HG02981 (cell line): Measurements from ENCODE around the gene CACNA2D1.
"Not testable (repeated sequence)": the region's sequence is repeated elsewhere in the genome, so short reads cannot be mapped to it uniquely, and the experiment has no call there.

ENCODE experiments used
- ATAC-seq: cut with Tn5 transposase; IDR thresholded peaks from one replicate; pipeline ENCODE4 v1.9.1; 2021; ENCODE audit warnings: mild to moderate bottlenecking, moderate library complexity; ENCODE audit not compliant: unreplicated experiment

Gene CACNA2D1

DNA sequence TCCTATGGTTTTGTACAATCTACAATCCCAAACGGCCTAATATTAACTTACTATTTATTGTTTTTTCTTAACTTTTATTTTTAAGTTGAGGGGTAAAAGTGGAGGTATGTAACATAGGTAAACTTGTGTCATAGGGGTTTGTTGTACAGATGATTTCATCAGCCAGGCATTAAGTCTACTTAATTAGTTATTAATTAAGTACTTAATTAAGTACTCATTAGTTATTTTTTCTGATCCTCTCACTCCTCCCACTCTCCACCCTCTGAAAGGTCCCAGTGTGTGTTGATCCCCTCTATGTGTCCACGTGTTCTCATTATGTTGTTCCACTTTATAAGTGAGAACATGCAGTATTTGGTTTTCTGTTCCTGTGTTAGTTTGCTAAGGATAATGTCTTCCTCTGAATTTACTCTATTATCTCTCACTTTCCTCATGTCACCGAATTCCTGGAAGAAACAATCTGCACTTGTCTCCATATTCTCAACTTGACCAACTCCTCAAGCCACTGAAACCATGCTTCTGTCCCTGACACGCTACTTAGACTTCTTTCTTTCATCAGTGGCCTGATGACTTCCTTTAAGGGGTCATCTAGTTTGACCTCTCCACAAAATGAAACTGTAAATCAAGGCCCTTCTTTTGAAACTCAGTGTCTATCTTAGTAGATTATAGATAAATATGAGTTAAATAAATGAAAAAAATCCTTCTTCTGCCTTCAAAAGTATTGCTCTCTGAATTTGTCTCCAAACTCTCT lies 9.1 kb downstream of the CACNA2D1 start:
- ATAC-seq = no peak

DNA sequence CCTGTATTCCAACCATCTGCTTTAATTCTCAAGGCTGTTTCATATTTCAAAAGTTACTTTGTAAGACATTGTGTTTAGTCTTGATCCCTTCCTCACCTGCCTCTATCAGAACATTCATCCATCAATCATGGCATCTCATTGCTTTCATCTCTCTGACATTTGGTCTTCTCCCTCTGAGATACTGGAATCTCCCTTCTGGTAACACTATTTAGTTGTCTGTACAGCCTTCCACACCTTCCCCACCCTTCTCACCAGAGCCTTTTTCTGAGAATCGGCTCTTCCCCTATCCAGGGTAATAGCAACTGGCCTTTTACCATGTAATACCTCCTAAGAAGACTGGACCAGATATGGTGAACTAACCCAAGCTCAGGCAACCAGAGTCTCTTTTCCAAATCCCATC lies 10.1 kb downstream of the CACNA2D1 start:
- no peak for ATAC-seq

DNA sequence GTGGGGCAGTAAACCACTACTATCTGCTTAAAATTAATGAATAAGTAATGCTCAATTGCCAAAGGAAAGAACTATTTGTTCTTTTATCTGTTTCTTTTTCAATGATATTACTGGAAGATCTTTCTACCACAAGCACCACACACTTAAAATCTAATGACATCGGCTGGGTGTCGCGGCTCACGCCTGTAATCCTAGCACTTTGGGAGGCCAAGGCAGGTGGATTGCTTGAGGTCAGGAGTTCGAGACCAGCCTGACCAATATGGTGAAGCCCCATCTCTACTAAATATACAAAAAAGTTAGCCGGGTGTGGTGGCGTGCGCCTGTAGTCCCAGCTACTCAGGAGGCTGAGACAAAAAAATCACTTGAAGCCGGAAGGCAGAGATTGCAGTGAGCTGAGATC lies 10.8 kb downstream of the CACNA2D1 start:
- ATAC-seq = not testable (repeated sequence)

DNA sequence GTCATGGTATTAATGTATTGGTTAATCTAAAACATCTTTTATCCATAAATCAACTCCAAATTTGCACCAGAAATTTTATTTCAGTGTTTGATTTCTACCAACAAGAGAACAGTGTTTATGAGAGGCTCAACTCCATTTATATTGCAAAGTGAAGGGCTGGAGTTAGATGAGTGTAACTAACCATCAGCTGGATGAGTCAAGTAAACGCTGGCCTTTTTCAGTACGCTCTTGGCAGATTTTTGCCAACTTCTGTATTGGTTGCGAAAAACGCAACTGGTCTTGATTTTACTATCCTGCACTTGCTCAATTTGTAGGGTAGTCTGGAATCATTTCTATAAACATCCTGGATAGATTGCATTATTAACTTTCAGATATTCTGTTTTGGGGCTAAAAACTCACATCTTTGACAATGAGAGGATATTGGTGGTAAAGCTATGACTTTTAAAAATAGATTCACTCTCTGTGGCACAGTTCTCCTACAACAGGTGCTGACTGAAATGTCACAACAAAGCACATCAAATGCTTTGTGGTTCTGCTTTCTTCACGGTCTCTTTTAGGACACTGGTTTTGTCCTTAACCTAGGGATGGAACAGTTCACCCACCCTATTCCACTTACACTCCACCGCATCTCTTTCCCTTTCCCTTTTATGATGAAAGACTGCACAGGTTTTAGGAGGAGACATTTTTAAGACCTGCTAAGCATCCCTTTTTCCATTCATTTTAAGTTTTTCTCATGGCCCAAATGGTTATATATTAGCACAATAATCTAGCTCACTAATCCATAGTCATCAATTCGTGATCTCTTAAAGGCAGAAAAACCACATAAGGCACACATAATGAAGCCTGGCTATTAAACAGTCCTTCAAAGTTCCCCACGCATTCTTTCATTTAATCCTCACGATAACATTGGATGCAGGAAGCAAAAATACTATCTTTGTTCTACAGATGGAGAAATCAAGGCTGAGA lies 12.8 kb downstream of the CACNA2D1 start:
- no peak for ATAC-seq

DNA sequence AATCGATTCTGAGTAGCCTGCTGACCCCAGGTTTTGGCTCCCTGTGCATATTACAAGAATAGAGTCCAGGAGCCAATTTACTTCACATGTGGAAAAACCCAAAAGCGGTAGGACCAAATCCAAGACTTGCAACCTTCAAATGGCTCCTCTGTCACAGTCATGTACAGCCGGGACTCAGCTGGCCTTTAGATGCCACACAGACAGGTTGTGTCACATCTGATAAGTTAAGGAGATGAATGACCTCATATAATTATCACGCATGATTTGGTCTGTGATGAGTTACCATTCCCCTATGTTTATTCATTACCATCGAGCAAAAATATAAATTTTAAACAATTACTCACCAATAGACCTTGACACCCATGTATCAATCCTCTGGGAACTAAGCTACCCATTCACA lies 14.2 kb downstream of the CACNA2D1 start:
- no peak for ATAC-seq

DNA sequence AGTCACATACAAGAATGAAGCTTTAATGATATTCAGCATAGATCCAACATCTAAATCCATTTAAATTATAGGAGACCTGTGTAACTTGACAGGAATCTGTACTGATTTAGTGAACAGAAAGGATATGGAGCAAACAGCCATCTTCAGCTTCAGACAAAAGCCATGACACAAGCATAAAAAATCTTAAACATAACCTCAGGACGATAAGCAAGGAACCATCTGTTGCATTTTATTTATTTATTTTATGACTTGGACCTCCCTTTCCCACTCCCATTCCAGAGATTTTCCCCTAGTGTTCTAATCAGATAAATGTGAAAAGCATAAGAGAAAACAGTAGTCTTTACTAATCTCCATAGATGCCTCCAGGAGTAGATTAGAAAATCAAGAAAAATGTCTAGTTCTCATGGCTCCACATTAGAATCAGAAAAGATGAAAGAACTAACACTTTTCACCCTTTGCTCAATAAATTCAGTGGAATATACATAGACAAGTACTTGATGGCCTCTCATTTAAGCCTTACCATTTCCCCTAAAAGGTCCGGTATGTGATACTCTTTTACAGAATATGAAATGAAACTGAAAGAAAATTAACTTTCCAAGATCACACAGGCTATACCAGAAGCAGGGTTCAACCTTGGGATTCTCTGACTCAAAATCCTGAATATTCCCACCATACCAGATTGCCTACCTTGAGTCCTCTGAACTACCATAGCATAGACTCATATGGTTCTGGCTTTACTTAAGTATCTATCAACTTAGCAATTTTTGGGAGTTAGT lies 15.2 kb downstream of the CACNA2D1 start:
- no peak for ATAC-seq

DNA sequence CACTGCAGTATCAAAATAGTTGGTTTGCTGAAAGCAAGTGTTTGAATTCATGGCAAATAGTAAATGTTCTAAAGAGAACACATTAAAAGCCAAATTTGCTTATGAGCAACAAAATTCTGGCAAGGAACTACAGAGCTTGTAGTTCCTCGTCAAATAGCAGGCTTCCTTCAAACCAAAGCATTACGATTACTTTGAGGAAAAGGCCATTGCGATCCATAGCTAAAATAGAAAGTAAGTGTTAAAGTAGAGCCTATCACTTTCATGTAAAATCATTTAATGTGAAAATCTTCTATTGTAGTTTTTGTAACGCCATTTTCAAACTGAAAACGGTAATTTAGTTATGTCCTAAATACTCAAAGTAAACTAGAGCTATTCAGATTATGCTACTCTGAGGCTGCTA lies 20.1 kb downstream of the CACNA2D1 start:
- no peak for ATAC-seq

DNA sequence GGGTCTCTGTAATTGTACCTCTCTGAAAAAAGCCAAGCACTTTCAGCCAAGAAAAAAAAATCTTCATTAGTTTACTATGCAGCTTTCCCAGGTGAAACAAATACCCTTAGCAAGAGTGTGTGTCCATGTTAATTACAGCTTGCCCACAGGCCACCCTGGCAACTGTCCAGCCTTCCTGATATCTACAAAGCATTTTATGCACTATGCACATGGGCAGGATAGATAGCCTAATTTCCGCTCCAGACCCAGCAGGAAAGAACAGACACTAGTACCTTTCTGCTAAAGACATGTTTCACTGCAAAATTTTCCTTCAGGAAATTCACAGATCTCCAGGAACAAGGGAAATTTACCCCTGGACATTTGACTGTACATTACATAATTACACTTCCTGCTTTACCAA lies 24.4 kb downstream of the CACNA2D1 start:
- no peak for ATAC-seq

DNA sequence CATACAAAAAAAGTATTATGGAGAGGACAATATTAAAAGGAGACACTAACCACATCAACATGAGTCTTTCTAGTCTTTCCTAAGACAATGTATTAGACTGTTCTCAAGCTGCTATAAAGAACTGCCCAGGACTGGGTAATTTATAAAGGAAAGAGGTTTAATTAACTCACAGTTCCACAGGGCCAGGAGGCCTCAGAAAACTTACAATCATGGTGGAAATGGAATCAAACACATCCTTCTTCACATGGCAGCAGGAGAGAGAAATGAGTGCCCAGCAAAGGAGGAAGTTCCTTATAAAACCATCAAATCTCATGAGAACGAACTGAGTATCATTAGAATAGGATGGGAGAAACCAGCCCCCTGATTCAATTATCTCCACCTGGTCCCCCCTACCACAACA lies 25.7 kb downstream of the CACNA2D1 start:
- ATAC-seq = no peak

DNA sequence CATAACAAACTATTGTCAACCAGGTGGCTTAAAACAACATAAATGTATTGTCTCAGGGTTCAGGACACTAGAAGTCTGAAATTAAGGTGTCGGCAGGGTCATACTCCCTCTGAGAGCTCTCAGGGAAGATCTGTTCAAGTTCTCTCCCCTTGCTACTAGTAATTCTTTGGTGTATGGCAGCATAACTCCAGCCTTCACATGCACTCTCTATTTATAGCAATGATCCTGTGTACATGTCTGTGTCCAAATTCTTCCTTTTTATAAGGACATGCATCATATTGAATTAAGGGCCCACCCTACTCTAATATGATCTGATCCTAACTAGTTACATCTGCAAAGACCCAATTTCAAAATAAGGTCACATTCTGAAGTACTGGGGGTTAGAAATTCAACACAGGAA lies 27.2 kb downstream of the CACNA2D1 start:
- ATAC-seq = no peak

DNA sequence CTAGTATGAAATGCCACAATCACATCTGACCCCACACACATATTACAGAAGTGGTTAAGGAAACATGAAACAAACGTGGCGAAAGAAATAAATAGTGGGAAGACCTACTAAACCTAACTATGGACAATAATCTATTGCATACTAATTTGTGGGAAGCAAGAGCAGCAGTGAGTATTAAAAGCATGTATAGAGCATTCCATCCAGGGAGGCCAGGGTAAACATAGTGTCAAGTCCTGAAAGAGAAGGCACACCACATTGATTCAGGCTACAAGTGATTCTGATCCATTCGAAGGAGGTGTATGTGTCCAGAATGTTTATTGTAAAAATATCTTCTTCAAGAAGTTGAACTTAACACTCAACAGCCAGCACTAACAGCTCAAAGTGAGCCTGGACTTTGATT lies 29.2 kb downstream of the CACNA2D1 start:
- ATAC-seq = no peak

DNA sequence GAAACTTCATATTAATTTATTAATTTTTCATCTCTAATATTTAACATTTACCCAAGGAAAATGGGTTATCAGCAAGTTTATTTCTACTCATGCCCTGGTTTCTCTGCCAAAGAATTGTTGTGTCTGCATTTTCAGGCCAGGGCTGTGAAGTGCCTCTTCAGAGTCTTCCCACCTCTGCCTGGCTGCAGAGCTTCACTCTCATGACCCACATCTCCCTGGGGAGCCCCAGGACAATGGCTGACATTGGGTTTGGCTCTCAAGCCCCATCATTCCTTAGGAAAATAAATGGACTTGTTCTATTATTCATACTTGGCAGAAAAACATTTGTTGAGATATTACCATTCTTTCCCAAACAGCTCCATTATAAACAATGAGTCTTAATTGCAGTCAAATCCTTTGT lies 30.3 kb downstream of the CACNA2D1 start:
- ATAC-seq = no peak

DNA sequence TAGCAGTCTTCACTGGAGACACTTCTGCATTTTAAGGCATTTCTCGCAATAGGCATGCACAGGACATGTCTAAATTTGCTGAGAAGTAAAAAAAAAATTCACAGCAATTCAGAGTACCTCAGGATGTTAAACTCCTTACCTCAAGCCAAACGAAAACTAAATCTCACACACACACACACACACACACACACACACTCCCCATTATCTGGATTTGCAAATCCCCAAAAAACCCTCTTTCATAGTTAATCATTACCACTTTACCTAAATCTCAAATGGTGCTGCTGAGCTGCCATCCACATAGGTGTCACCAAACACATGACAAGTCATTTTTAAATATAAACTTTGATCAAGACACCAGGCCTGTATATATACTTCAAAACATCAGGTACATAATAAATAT lies 31.8 kb downstream of the CACNA2D1 start:
- no peak for ATAC-seq

DNA sequence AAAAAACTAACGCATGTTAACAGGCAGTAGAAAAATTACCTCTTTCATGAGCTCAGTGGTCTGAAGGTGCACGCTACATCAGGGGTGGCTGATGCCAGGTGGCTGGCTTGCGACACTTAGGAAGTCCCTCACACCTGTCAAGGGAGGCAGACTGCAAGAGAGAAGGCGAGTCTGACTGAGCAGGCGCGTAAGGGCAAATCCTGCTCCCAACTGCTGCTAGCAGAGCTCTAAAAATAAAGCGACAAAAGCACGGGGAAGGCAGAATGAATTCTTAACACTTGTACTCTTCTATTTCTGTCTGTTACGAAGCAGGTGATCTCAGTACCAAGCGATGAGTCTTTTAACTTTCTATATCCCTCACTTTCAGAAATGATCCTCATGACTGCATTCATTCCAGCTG lies 33.1 kb downstream of the CACNA2D1 start:
- ATAC-seq = no peak

DNA sequence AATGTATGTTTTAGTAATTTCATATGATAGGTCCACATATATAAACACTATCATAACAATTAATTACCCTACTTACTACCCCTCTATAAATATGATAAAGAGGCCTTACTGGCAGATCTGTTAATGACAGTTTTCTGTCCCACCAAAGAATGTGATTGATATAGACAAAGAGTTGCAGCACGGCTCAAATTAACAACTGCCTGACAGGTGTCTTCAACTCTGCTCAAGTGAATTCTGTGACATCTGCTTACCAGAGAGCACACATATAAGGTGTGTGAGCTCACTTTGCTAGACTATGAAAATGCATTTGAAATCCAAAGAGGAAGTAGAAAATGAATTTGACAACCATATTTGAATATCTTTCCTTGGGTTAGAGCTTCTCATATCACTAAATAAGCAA lies 36.6 kb downstream of the CACNA2D1 start:
- ATAC-seq = no peak

DNA sequence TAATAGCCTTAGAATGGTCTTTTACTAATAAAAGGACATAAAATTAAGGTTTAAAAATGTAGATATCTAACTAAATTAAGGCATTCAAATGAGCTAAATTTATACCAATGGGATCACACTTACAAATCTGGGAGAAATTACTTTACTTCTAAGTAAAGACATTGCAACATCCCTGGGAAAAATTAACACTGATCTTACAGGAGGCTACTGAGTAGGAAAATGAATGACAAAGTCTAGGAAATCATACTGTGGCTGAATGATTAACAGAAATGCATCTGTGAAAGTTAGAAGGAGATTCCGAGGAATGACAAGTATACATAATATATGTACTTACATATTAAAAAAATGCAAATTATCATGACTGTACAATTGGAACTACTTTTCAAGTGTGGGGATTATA lies 38.3 kb downstream of the CACNA2D1 start:
- ATAC-seq = no peak

DNA sequence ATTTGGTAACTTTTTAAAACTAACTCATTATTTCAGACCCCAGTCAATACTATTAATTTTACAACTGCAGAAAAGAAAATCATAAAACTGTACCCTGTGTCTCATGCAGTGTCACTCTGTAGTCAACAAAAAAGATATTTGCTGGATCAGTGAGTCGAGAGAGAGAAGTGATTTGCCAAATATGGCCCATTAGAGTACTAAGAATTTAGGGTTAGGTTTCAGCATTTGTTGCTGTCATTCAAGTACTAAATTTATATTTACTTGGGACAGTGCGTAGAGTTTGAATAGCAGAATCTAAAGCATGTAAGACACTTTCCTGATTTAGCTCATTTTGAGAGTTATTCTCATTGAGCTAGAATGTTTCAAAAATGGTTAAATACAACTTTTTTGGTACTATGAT lies 38.9 kb downstream of the CACNA2D1 start:
- no peak for ATAC-seq

DNA sequence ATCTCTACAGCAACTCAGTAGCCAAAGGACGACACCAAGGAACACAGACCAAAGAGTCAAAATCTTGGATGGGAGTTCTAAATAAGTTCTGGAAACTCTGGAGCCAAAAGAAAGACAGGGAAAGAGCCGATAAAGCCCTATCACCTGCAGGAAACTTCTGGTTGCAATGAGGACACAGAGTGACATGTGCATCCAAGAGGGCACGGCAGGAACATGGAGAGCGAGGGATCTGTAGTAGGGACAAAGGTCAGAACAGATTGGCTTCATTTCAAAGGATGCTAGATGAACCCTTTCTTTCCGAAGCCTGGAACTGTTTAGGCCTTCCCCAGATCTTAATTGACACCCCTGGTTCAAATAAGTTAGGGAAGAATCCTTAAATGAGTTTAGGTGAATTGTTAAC lies 39.5 kb downstream of the CACNA2D1 start:
- ATAC-seq = no peak

DNA sequence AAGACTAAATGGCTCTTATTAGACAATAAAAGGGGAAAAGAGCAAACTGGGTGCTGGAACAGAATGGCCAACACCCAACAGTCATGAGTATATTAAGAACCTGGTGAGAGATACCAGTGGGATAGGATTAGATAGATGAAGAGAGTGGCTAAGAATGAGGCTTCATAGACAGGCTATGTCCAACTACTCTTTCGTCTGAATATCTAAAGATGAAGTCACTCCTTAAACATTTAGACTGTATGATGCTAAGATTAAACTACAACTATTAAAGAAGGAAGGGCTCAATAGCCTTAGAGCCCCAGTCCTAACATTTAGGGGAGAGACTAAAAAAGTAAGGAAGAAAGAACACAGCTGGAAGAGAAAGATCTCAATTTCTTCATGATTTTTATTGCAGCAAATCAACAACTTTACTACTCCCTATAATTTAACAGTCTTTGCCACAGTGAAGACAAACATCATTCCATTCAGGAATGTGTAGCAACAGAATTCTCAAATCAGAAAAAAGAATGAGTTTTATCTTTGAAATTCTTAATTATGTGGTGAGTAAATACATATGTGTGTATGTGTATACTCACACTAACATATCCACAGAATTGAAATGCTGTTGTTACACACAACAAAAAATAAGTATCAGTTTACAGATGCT lies 45.6 kb downstream of the CACNA2D1 start:
- ATAC-seq = no peak

DNA sequence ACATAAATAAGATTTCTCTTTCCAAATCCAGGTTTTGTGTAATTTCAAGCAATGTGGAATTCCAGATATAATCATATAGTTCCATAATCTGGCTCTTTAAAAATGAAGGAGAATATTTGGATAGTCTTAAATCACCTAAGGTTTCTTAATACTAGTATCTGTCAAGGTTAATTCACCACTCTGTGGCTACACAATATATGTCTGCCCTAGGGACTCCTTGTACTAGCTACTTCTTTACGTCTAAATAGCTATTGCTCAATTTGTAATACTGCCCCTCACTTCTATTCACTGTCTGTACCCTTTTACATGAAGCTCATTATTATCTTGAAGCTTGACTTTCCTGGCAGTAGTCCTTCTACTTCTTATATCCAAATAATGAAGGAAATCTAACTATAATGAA lies 47.2 kb downstream of the CACNA2D1 start:
- no peak for ATAC-seq

DNA sequence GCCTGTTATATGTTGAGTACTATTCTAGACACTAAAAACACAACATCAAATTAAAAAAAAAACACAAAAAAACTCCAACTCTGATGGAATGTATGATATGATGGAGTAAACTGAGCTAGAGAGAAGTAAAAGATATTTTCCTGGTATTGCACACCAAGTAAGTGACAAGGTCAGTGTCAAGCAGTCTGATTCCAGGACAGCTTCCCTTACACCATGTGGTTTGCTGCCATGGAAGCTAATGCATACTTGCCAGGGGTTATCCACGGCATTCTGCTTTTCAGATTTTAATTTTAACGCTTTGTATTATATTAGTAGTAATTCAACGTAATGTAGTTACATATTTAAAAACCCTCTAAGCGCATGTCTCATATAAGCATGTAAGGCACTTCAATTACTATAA lies 48.4 kb downstream of the CACNA2D1 start:
- no peak for ATAC-seq
